ENCODE results near the gene CLEC7A. TPM values are rescaled to one million over a fixed set of nuclear protein-coding genes. Genes with fewer than 3 reads are reported as not detected.

CLEC7A gene
- total RNA-seq, 1 experiment from 2014 or later = not detected

GRCh38 chr12:10086387-10086786, 43.6 kb downstream of the CLEC7A start:
- H4K20me1 ChIP-seq (ENCODE audit: control insufficient read depth, insufficient read depth, insufficient read length) = no peaks in the 10 kb centered on the region
- H4K5ac ChIP-seq (ENCODE audit: insufficient read length, low read depth, low read length) = no peak overlapping the region
- no peaks in the 10 kb centered on the region for H3K27me3 ChIP-seq (ENCODE audit: insufficient read depth, low read length)
- no peak overlapping the region for H2AK5ac ChIP-seq (ENCODE audit: insufficient read length, low read length)
- no peak overlapping the region for H3K4ac ChIP-seq (ENCODE audit: low read depth, low read length)
- H2BK12ac ChIP-seq (ENCODE audit: insufficient read length, low read depth, low read length) = no peak overlapping the region
- no peak overlapping the region for H3K18ac ChIP-seq (ENCODE audit: insufficient read length, low read depth, low read length)
- H3K4me1 ChIP-seq (ENCODE audit: insufficient read depth, low read length) = no peaks in the 10 kb centered on the region; the same call in 1 of the 2 replicates
- no peak overlapping the region for H3K23ac ChIP-seq (ENCODE audit: insufficient read length, low read depth, low read length)
- no peak overlapping the region for H4K91ac ChIP-seq (ENCODE audit: insufficient read length, low read depth, low read length)
- no peak overlapping the region for H2BK120ac ChIP-seq (ENCODE audit: low read depth, low read length, poor library complexity, severe bottlenecking)
- H2BK20ac ChIP-seq (ENCODE audit: low read depth, low read length, poor library complexity, severe bottlenecking) = no peak overlapping the region
- no peaks in the 10 kb centered on the region for H3K23me2 ChIP-seq (ENCODE audit: insufficient read length, low read depth, low read length, poor library complexity, severe bottlenecking)
- H3K27me3 Mint-ChIP-seq (ENCODE audit: low read depth) = no peaks in the 10 kb centered on the region
- TF ChIP-seq CTCF (conservative IDR thresholded peaks at IDR 0.05) = no peak
- no peaks in the 10 kb centered on the region for H3K9me3 ChIP-seq (ENCODE audit: control insufficient read depth, low read depth, low read length)
- H2AFZ ChIP-seq (ENCODE audit: low read length) = no peak overlapping the region
- no peak for DNase-seq
- no peak overlapping the region for H4K8ac ChIP-seq (replicated peaks; ENCODE audit: insufficient read length, low read depth, low read length)
- WGBS (ENCODE audit: extremely low coverage, insufficient read length, low lambda C conversion rate) = no CpG with 5 or more reads among the region's 3 CpGs
- H2BK5ac ChIP-seq (ENCODE audit: insufficient read length, low read length) = no peak overlapping the region
- H3K4me2 ChIP-seq (ENCODE audit: insufficient read depth, insufficient read length, low read length) = no peak overlapping the region
- H2BK15ac ChIP-seq (ENCODE audit: low read depth, low read length) = no peak overlapping the region
- no peaks in the 10 kb centered on the region for H3K79me2 ChIP-seq (ENCODE audit: insufficient read depth, low read length)
- H3K9me3 Mint-ChIP-seq = peaks cover 5 to 10% of the 10 kb centered on the region in 2 experiments; a peak in 3 of 5 replicates
- peaks cover 12 to 14% of the 10 kb centered on the region in 2 experiments for H3K4me1 Mint-ChIP-seq
- H3K79me1 ChIP-seq (ENCODE audit: insufficient read depth, low read depth, low read length, poor library complexity, severe bottlenecking) = no peaks in the 10 kb centered on the region
- no peak overlapping the region for H3K9ac ChIP-seq (ENCODE audit: extremely low read depth, insufficient read length, low read length)
- no peak overlapping the region for H3T11ph ChIP-seq (ENCODE audit: low read length)
- H3K4me3 Mint-ChIP-seq = no peak overlapping the region
- no peak overlapping the region for H3K27ac ChIP-seq (ENCODE audit: insufficient read length, low read depth, low read length)
- no peak overlapping the region for H3K27ac Mint-ChIP-seq
- no peak overlapping the region for H3K56ac ChIP-seq (ENCODE audit: insufficient read length, low read depth, low read length)
- no peak overlapping the region for H3K14ac ChIP-seq (ENCODE audit: insufficient read depth, low read length)
- H3K36me3 Mint-ChIP-seq (ENCODE audit: insufficient read depth in 1 of 3, low read depth in 3 of 3) = peaks cover 0 to 11% (median 0%) of the 10 kb centered on the region in 3 experiments; a peak in 2 of 7 replicates
